ENCODE measurements around the gene KIAA1217. TPM values are rescaled to one million over a fixed set of nuclear protein-coding genes. Genes with fewer than 3 reads are reported as not detected.

Gene KIAA1217
- total and polyA plus RNA-seq, 2 of the 8 experiments (the other 6 are each of a cell fraction or from before 2014, with no cell fraction given), result 4.5 to 15.6 TPM

- ChIA-PET POLR2A (ENCODE audit: partially characterized antibody) (interaction anchor here (1.4 kb wide), 1 partner anchor 11 kb away, joined by 3 read pairs; no protein-coding TSS in a partner anchor), CTCF (ENCODE audit: partially characterized antibody) (interaction anchor here (0.8 to 1.7 kb wide), 3 partner anchors 11 to 15 kb away, joined by 3 to 5 read pairs (median 3); no protein-coding TSS in a partner anchor)
- Histone ChIP-seq H4K8ac (ENCODE audit: extremely low read depth, insufficient read depth, low read length) (no peak overlapping the region), H2BK120ac (replicated peaks; ENCODE audit: low read depth, low read length) (no peak overlapping the region), H3K36me3 (ENCODE audit: control insufficient read depth in 2 of 4, insufficient read depth in 4 of 4, low read length in 3 of 4) (no peaks in the 10 kb centered on the region), H3K14ac (ENCODE audit: insufficient read length) (no peak overlapping the region), H3K56ac (replicated peaks; ENCODE audit: insufficient read length, low read depth, low read length) (no peak overlapping the region), H2AFZ (ENCODE audit: low read length) (no peak overlapping the region), H4K91ac (replicated peaks; ENCODE audit: insufficient read length, low read length) (no peak overlapping the region), H3K27me3 (replicated peaks in 1 of 4; ENCODE audit: control insufficient read depth in 3 of 4, extremely low read depth in 1 of 4, insufficient read depth in 3 of 4, low read length in 3 of 4) (no peaks in the 10 kb centered on the region), H3K4ac (replicated peaks; ENCODE audit: insufficient read length, low read depth, low read length) (no peak overlapping the region), H4K5ac (ENCODE audit: insufficient read length, low read depth, low read length) (no peak overlapping the region), H3K9me3 (ENCODE audit: insufficient read depth in 2 of 2, low read depth in 1 of 2, low read length in 1 of 2) (no peaks in the 10 kb centered on the region), H3K4me3 (ENCODE audit: extremely low read depth in 1 of 4, insufficient read depth in 2 of 4, low read depth in 3 of 4, low read length in 4 of 4) (no peak overlapping the region), H3K27ac (ENCODE audit: low read depth, low read length) (no peak overlapping the region), H2BK12ac (ENCODE audit: low read depth, low read length) (no peak overlapping the region), H3K79me1 (ENCODE audit: low read depth, low read length) (no peaks in the 10 kb centered on the region), H3K9ac (replicated peaks in 1 of 4; ENCODE audit: extremely low read depth in 1 of 4, low read depth in 3 of 4, low read length in 3 of 4) (no peak overlapping the region), H2BK5ac (ENCODE audit: low read depth, low read length) (no peak overlapping the region), H3K23ac (ENCODE audit: insufficient read length) (no peak overlapping the region), H3K23me2 (ENCODE audit: low read depth, low read length) (no peaks in the 10 kb centered on the region), H2AK5ac (ENCODE audit: low read depth, low read length) (no peak overlapping the region), H2BK15ac (ENCODE audit: low read length) (no peak overlapping the region), H3K4me2 (ENCODE audit: insufficient read depth in 1 of 2, low read depth in 2 of 2, low read length in 2 of 2) (no peak overlapping the region), H4K20me1 (replicated peaks in 1 of 2; ENCODE audit: control insufficient read depth in 1 of 2, insufficient read depth in 2 of 2, low read length in 2 of 2) (no peaks in the 10 kb centered on the region), H2BK20ac (ENCODE audit: low read length) (no peak overlapping the region), H3K4me1 (replicated peaks in 1 of 4; ENCODE audit: control insufficient read depth in 3 of 4, insufficient read depth in 4 of 4, low read length in 3 of 4) (no peaks in the 10 kb centered on the region), H3K79me2 (ENCODE audit: control insufficient read depth in 1 of 2, insufficient read depth in 2 of 2, low read length in 2 of 2) (no peaks in the 10 kb centered on the region), H3K18ac (ENCODE audit: extremely low read depth, low read length) (no peak overlapping the region)
- DNase-seq (ENCODE audit: low read depth in 1 of 2, low spot score in 2 of 2) (no peak), FAIRE-seq (no peak)
- 98% methylated on average over 13 of the region's 13 CpGs; no CpG with 5 or more reads in 1 of the 2 experiments for WGBS, 2 experiments (ENCODE audit: extremely low coverage in 1 of 2, insufficient coverage in 1 of 2, insufficient read length in 1 of 2, insufficient replicate concordance in 2 of 2, low coverage in 1 of 2, low lambda C conversion rate in 2 of 2, missing lambda C conversion rate in 1 of 2)
- TF ChIP-seq ASH2L (IDR thresholded peaks at IDR 0.05; ENCODE audit: low read length) (no peak), TEAD4 (IDR thresholded peaks at IDR 0.05; ENCODE audit: low read depth, low read length) (no peak), RNF2 (IDR thresholded peaks at IDR 0.05; ENCODE audit: borderline replicate concordance, low read depth, low read length, missing control alignments, poor library complexity, severe bottlenecking) (no peak), KDM4A (IDR thresholded peaks at IDR 0.05; ENCODE audit: low read depth, low read length, severe bottlenecking) (no peak), SIN3A (conservative IDR thresholded peaks at IDR 0.05 in 1 of 2, IDR thresholded peaks at IDR 0.05 in 1 of 2; ENCODE audit: low read depth in 1 of 2, low read length in 2 of 2) (no peak), SRF (IDR thresholded peaks at IDR 0.05; ENCODE audit: low read depth, low read length) (no peak)
Observed at GRCh38 chr10:24569330-24569796, 360.4 kb downstream of the KIAA1217 start.

All from H1 (cell line).